H1 (cell line): ENCODE data around the gene CTNNA3. TPM values are rescaled to one million over a fixed set of nuclear protein-coding genes. Genes with fewer than 3 reads are reported as not detected.

Experiments used
- CTCF ChIA-PET: fragments of 300-600 bp; sonication (Branson Sonifier 250); formaldehyde crosslinking; loops from one replicate; lab custom pipeline; 2021; ENCODE audit not compliant: partially characterized antibody; lab: Charles Lee
- POLR2A ChIA-PET: fragments of 300-600 bp; sonication (Branson Sonifier 250); formaldehyde crosslinking; loops from one replicate; lab custom pipeline; 2021; ENCODE audit warnings: inconsistent platforms; ENCODE audit not compliant: partially characterized antibody; lab: Charles Lee
- DNase-seq, 2 experiments: peaks; one replicate each; pipeline versions ENCODE4 v3.0.0 to v3.0.0-alpha.2; 2010 to 2022; ENCODE audit warnings: low spot score in 2 of 2, low read depth in 1 of 2, mixed read lengths in 1 of 2
- FAIRE-seq: peaks from 2 replicates; lab custom pipeline; 2011; peaks lifted over from hg19 to GRCh38; lab: Jason Lieb, UNC
- H2AFZ ChIP-seq: 2 replicates; pipeline ENCODE4 v1.8.1; 2012; ENCODE audit warnings: low read length, inconsistent platforms
- H2AK5ac ChIP-seq: 2 replicates; pipeline ENCODE4 v1.6.1; 2013; ENCODE audit warnings: low read depth, low read length
- H2BK120ac ChIP-seq: replicated peaks from 2 replicates; pipeline ENCODE3; 2013; ENCODE audit warnings: low read depth, low read length, inconsistent platforms
- H2BK12ac ChIP-seq: 2 replicates; pipeline ENCODE4 v1.6.1; 2013; ENCODE audit warnings: low read depth, low read length
- H2BK15ac ChIP-seq: 2 replicates; pipeline ENCODE4 v1.6.1; 2013; ENCODE audit warnings: low read length
- H2BK20ac ChIP-seq: 2 replicates; pipeline ENCODE4 v1.6.1; 2013; ENCODE audit warnings: low read length
- H2BK5ac ChIP-seq: 2 replicates; pipeline ENCODE4 v1.6.1; 2013; ENCODE audit warnings: low read depth, low read length
- H3K14ac ChIP-seq: 2 replicates; pipeline ENCODE4 v1.6.1; 2013; ENCODE audit warnings: inconsistent platforms; ENCODE audit not compliant: insufficient read length
- H3K18ac ChIP-seq: 2 replicates; pipeline ENCODE4 v1.6.1; 2013; ENCODE audit warnings: low read length; ENCODE audit errors: extremely low read depth
- H3K23ac ChIP-seq: 2 replicates; pipeline ENCODE4 v1.6.1; 2013; ENCODE audit warnings: inconsistent platforms; ENCODE audit not compliant: insufficient read length
- H3K23me2 ChIP-seq: 2 replicates; pipeline ENCODE4 v1.6.1; 2013; ENCODE audit warnings: low read depth, low read length
- H3K27ac ChIP-seq: 2 replicates; pipeline ENCODE4 v1.6.1; 2011; ENCODE audit warnings: low read depth, low read length, inconsistent platforms
- H3K27me3 ChIP-seq, 4 experiments: replicated peaks in 1 of 4; 1 replicate in 1 of 4; 2 replicates in 3 of 4; pipeline versions ENCODE4 v1.6.1 to v1.8.1; 2011 to 2013; ENCODE audit warnings: low read length in 3 of 4, mild to moderate bottlenecking in 3 of 4, inconsistent platforms in 2 of 4, mixed read lengths in 2 of 4, moderate library complexity in 1 of 4; ENCODE audit not compliant: control insufficient read depth in 3 of 4, insufficient read depth in 3 of 4; ENCODE audit errors: extremely low read depth in 1 of 4
- H3K36me3 ChIP-seq, 4 experiments: 2 replicates each; pipeline versions ENCODE4 v1.6.1 to v1.8.1; 2011 to 2013; ENCODE audit warnings: mild to moderate bottlenecking in 4 of 4, low read length in 3 of 4, moderate library complexity in 2 of 4, control low read depth in 1 of 4, inconsistent platforms in 1 of 4; ENCODE audit not compliant: insufficient read depth in 4 of 4, control insufficient read depth in 2 of 4
- H3K4ac ChIP-seq: replicated peaks from 2 replicates; pipeline ENCODE3; 2013; ENCODE audit warnings: low read length, low read depth, mixed read lengths, inconsistent platforms; ENCODE audit not compliant: insufficient read length
- H3K4me1 ChIP-seq, 4 experiments: replicated peaks in 1 of 4; 1 replicate in 1 of 4; 2 replicates in 3 of 4; pipeline versions ENCODE4 v1.6.1 to v1.8.1; 2011 to 2013; ENCODE audit warnings: low read length in 3 of 4, inconsistent platforms in 2 of 4, mixed read lengths in 1 of 4; ENCODE audit not compliant: insufficient read depth in 4 of 4, control insufficient read depth in 3 of 4
- H3K4me2 ChIP-seq, 2 experiments: 2 replicates each; pipeline versions ENCODE4 v1.6.1 to v1.8.1; 2011 to 2013; ENCODE audit warnings: low read depth in 2 of 2, low read length in 2 of 2, control low read depth in 1 of 2, inconsistent platforms in 1 of 2, mild to moderate bottlenecking in 1 of 2; ENCODE audit not compliant: insufficient read depth in 1 of 2
- H3K4me3 ChIP-seq, 4 experiments: fragments of 200-600, 300-600 bp in 1 of 4; sonication (generic), shearing (Covaris generic), sonication (Bioruptor Twin) in 1 of 4; 2 replicates each; pipeline versions ENCODE4 v1.5.1 to v1.8.1; 2011 to 2016; ENCODE audit warnings: low read length in 4 of 4, low read depth in 3 of 4, control low read depth in 2 of 4, inconsistent platforms in 2 of 4, mild to moderate bottlenecking in 2 of 4, mixed read lengths in 1 of 4, moderate library complexity in 1 of 4; ENCODE audit not compliant: insufficient read depth in 2 of 4; ENCODE audit errors: extremely low read depth in 1 of 4
- H3K56ac ChIP-seq: replicated peaks from 2 replicates; pipeline ENCODE3; 2013; ENCODE audit warnings: low read depth, mild to moderate bottlenecking, mixed read lengths, low read length, inconsistent platforms; ENCODE audit not compliant: insufficient read length
- H3K79me1 ChIP-seq: 2 replicates; pipeline ENCODE4 v1.6.1; 2013; ENCODE audit warnings: low read depth, low read length, control low read depth
- H3K79me2 ChIP-seq, 2 experiments: 2 replicates each; pipeline versions ENCODE4 v1.6.1 to v1.8.1; 2012 to 2013; ENCODE audit warnings: low read length in 2 of 2, mild to moderate bottlenecking in 2 of 2, inconsistent platforms in 1 of 2; ENCODE audit not compliant: insufficient read depth in 2 of 2, control insufficient read depth in 1 of 2
- H3K9ac ChIP-seq, 4 experiments: replicated peaks in 1 of 4; 1 replicate in 1 of 4; 2 replicates in 3 of 4; pipeline versions ENCODE4 v1.6.1 to v1.8.1; 2011 to 2013; ENCODE audit warnings: low read depth in 3 of 4, low read length in 3 of 4, control low read depth in 2 of 4, mild to moderate bottlenecking in 2 of 4, moderate library complexity in 2 of 4, inconsistent platforms in 1 of 4; ENCODE audit errors: extremely low read depth in 1 of 4
- H3K9me3 ChIP-seq, 2 experiments: 2 replicates each; pipeline versions ENCODE4 v1.6.1 to v1.8.1; 2012 to 2013; ENCODE audit warnings: mild to moderate bottlenecking in 2 of 2, moderate library complexity in 2 of 2, control low read depth in 1 of 2, inconsistent platforms in 1 of 2, low read depth in 1 of 2, low read length in 1 of 2, mixed read lengths in 1 of 2; ENCODE audit not compliant: insufficient read depth in 2 of 2
- H4K20me1 ChIP-seq, 2 experiments: replicated peaks in 1 of 2; 2 replicates each; pipeline versions ENCODE3 to v1.8.1; 2011 to 2013; ENCODE audit warnings: inconsistent platforms in 2 of 2, low read length in 2 of 2, mild to moderate bottlenecking in 1 of 2; ENCODE audit not compliant: insufficient read depth in 2 of 2, control insufficient read depth in 1 of 2
- H4K5ac ChIP-seq: 2 replicates; pipeline ENCODE4 v1.6.1; 2013; ENCODE audit warnings: low read length, low read depth, mixed read lengths, inconsistent platforms; ENCODE audit not compliant: insufficient read length
- H4K8ac ChIP-seq: 2 replicates; pipeline ENCODE4 v1.8.0; 2013; ENCODE audit warnings: mild to moderate bottlenecking, moderate library complexity, low read length, inconsistent platforms; ENCODE audit not compliant: insufficient read depth; ENCODE audit errors: extremely low read depth
- H4K91ac ChIP-seq: replicated peaks from 2 replicates; pipeline ENCODE3; 2013; ENCODE audit warnings: low read length, mixed read lengths, inconsistent platforms; ENCODE audit not compliant: insufficient read length
- SAP30 ChIP-seq: fragments of 300-600 bp; sonication (generic); IDR thresholded peaks from 2 replicates; pipeline ENCODE4 v1.7.1; 2012; ENCODE audit warnings: low read length, moderate library complexity, mild to moderate bottlenecking, inconsistent platforms; ENCODE audit not compliant: insufficient read depth, insufficient replicate concordance
- TBP ChIP-seq: IDR thresholded peaks from 2 replicates; pipeline ENCODE4 v1.6.1; 2011; ENCODE audit warnings: low read depth, low read length, improper control_type of control experiment
- WGBS, 2 experiments: shearing (Covaris generic) in 1 of 2; methylation state at CpG; one replicate each; pipeline versions ENCODE4 v1.1.6 to v1.1.7; 2013 to 2015; ENCODE audit warnings: low lambda C conversion rate in 2 of 2, mixed read lengths in 2 of 2, inconsistent platforms in 1 of 2, low coverage in 1 of 2, missing lambda C conversion rate in 1 of 2; ENCODE audit not compliant: insufficient replicate concordance in 2 of 2, insufficient coverage in 1 of 2, insufficient read length in 1 of 2; ENCODE audit errors: extremely low coverage in 1 of 2, missing lambda C conversion rate in 1 of 2; 5-methylcytosine and 5-hydroxymethylcytosine counted together
- polyA plus RNA-seq, 7 experiments: library from polyadenylated mRNA; depleted of rRNA in 3 of 7; stranded (reverse) in 5 of 7; unstranded in 2 of 7; fragments of >200 nt in 5 of 7; fragments of 200-250 nt in 2 of 7; gene quantifications; 1 replicate in 5 of 7; 2 replicates in 1 of 7; 4 replicates in 1 of 7; pipeline versions ENCODE4 v1.2.1 to v1.2.3, GENCODE V29; 2011 to 2013; ENCODE audit warnings: missing spikeins in 2 of 7, mixed read lengths in 2 of 7
- total RNA-seq: library from RNA; stranded (reverse); fragmentation: NEBNext Ultra II Directional; extraction: Animal tissue kit (Norgen Biotek cat#: 25700); gene quantifications from 2 replicates; pipeline ENCODE4 v1.2.1, GENCODE V29; 2021

Gene CTNNA3
- total and polyA plus RNA-seq, 2 of the 8 experiments (the other 6 are each of a cell fraction or from before 2014, with no cell fraction given): 1.3 to 1.5 TPM

DNA sequence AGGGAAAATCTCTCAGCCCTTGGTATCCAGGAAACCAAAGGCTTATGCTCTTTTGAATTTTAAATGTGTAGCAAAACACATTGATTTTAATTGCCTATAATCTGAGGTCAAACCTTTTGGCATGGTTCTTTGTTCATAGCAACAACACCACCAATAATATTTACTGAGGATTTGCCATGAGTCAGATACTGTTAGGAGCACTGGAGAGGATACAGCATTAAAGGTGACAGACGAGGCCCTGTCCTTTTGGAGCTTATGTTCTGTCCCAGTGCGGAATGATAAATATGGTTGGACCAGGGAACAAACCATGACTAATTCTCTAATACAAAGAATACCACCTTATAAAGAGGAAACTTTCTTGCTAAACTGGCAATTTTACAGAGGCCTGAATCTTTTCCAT lies 176.6 kb downstream of the CTNNA3 start:
- H3K27ac ChIP-seq: no peak overlapping the region
- no peak overlapping the region for H2BK20ac ChIP-seq
- no peak overlapping the region for H2BK120ac ChIP-seq
- no peaks in the 10 kb centered on the region for H3K4me1 ChIP-seq
- no peaks in the 10 kb centered on the region for H3K79me2 ChIP-seq
- H3K14ac ChIP-seq: no peak overlapping the region
- DNase-seq (no peak), FAIRE-seq (no peak)
- 90% methylated on average over 2 of the region's 2 CpGs; no CpG with 5 or more reads in 1 of the 2 experiments for WGBS, 2 experiments
- no peak overlapping the region for H3K4me3 ChIP-seq
- H4K20me1 ChIP-seq: no peaks in the 10 kb centered on the region
- H2BK12ac ChIP-seq: no peak overlapping the region
- H3K27me3 ChIP-seq: no peaks in the 10 kb centered on the region
- no peaks in the 10 kb centered on the region for H3K36me3 ChIP-seq
- H3K79me1 ChIP-seq: no peaks in the 10 kb centered on the region
- H3K4me2 ChIP-seq: no peak overlapping the region
- POLR2A ChIA-PET: no interaction called here
- no peak overlapping the region for H3K4ac ChIP-seq
- no peak overlapping the region for H2BK5ac ChIP-seq
- H3K9me3 ChIP-seq: no peaks in the 10 kb centered on the region
- no peak overlapping the region for H3K23ac ChIP-seq
- no peak overlapping the region for H3K56ac ChIP-seq
- no peak overlapping the region for H3K9ac ChIP-seq
- H3K18ac ChIP-seq: no peak overlapping the region
- no peaks in the 10 kb centered on the region for H3K23me2 ChIP-seq
- no peak overlapping the region for H2AK5ac ChIP-seq
- CTCF ChIA-PET: interaction anchor here (0.7 to 3.7 kb wide), 6 partner anchors 178 to 592 kb away, joined by 3 to 15 read pairs (median 4); no protein-coding TSS in a partner anchor
- H4K91ac ChIP-seq: no peak overlapping the region
- no peak overlapping the region for H2BK15ac ChIP-seq
- H2AFZ ChIP-seq: no peak overlapping the region
- H4K8ac ChIP-seq: no peak overlapping the region
- H4K5ac ChIP-seq: no peak overlapping the region
- TF ChIP-seq SAP30 (no peak), TBP (no peak)
